IMR-90 (cell line): ENCODE results near the gene TSPO. TPM values are rescaled to one million over a fixed set of nuclear protein-coding genes. Genes with fewer than 3 reads are reported as not detected.

Experiments used
- ATAC-seq: fragments of 200-7000 bp; cut with Tn5 transposase; 2 replicates; pipeline ENCODE4 v1.9.1; 2020; ENCODE audit warnings: low read depth, mild to moderate bottlenecking, moderate library complexity
- BruUV-seq: library from RNA; stranded (reverse); fragments of 400-500 nt; replicated peaks from 2 replicates; lab custom pipeline; 2021; lab: Mats Ljungman, UMichigan
- CTCF ChIA-PET: fragments of 300-600 bp; formaldehyde crosslinking; extraction: SDS; loops from one replicate; lab custom pipeline; 2021; ENCODE audit warnings: antibody characterized with exemption; lab: Yijun Ruan, JAX
- POLR2A ChIA-PET: fragments of 300-600 bp; sonication (Branson Sonifier 250); formaldehyde crosslinking; loops from one replicate; lab custom pipeline; 2022; ENCODE audit warnings: antibody characterized with exemption; ENCODE audit not compliant: unreplicated experiment; lab: Charles Lee
- DNase-seq: peaks from one replicate; pipeline ENCODE4 v3.0.0; 2013
- H2AFZ ChIP-seq: replicated peaks from 2 replicates; pipeline ENCODE3; 2013; ENCODE audit warnings: low read length, mild to moderate bottlenecking; ENCODE audit not compliant: poor library complexity
- H2AK5ac ChIP-seq: 2 replicates; pipeline ENCODE4 v1.6.1; 2013; ENCODE audit warnings: low read depth, low read length, inconsistent platforms
- H2AK9ac ChIP-seq: replicated peaks from 2 replicates; pipeline ENCODE3; 2013; ENCODE audit warnings: mild to moderate bottlenecking, low read depth, low read length, moderate library complexity; ENCODE audit not compliant: poor library complexity
- H2BK120ac ChIP-seq: 2 replicates; pipeline ENCODE4 v1.6.1; 2013; ENCODE audit warnings: low read depth, low read length, inconsistent platforms
- H2BK15ac ChIP-seq: 3 replicates; pipeline ENCODE4 v1.6.1; 2013; ENCODE audit warnings: low read depth, low read length, inconsistent platforms
- H2BK20ac ChIP-seq: 2 replicates; pipeline ENCODE4 v1.6.1; 2013; ENCODE audit warnings: low read depth, mild to moderate bottlenecking, inconsistent platforms, low read length, moderate library complexity
- H2BK5ac ChIP-seq: 2 replicates; pipeline ENCODE4 v1.6.1; 2013; ENCODE audit warnings: mild to moderate bottlenecking, low read depth, low read length, inconsistent platforms; ENCODE audit not compliant: poor library complexity, severe bottlenecking
- H3K14ac ChIP-seq: replicated peaks from 2 replicates; pipeline ENCODE4 v1.6.1; 2013; ENCODE audit warnings: low read depth, low read length, inconsistent platforms
- H3K18ac ChIP-seq: 2 replicates; pipeline ENCODE4 v1.6.1; 2013; ENCODE audit warnings: low read depth, low read length, control low read depth
- H3K23ac ChIP-seq: 2 replicates; pipeline ENCODE4 v1.6.1; 2013; ENCODE audit warnings: low read depth, low read length, inconsistent platforms
- H3K27ac ChIP-seq: 2 replicates; pipeline ENCODE4 v1.5.1; 2013; ENCODE audit warnings: mild to moderate bottlenecking, control low read depth, low read length; ENCODE audit not compliant: insufficient read depth
- H3K27me3 ChIP-seq: 2 replicates; pipeline ENCODE4 v1.6.1; 2013; ENCODE audit warnings: low read length; ENCODE audit not compliant: control insufficient read depth, insufficient read depth
- H3K36me3 ChIP-seq: 2 replicates; pipeline ENCODE4 v1.6.1; 2013; ENCODE audit warnings: low read length, mixed read lengths; ENCODE audit not compliant: control insufficient read depth, insufficient read depth
- H3K4ac ChIP-seq: 2 replicates; pipeline ENCODE4 v1.6.1; 2013; ENCODE audit warnings: low read depth, low read length, inconsistent platforms
- H3K4me1 ChIP-seq: 2 replicates; pipeline ENCODE4 v1.6.1; 2013; ENCODE audit warnings: low read length, mixed read lengths; ENCODE audit not compliant: control insufficient read depth, insufficient read depth
- H3K4me2 ChIP-seq: 2 replicates; pipeline ENCODE4 v1.6.1; 2013; ENCODE audit warnings: low read depth, mild to moderate bottlenecking, control low read depth, low read length, moderate library complexity
- H3K4me3 ChIP-seq: 2 replicates; pipeline ENCODE4 v1.5.1; 2013; ENCODE audit warnings: low read depth, mild to moderate bottlenecking, control low read depth, low read length, moderate library complexity; ENCODE audit not compliant: insufficient read depth
- H3K56ac ChIP-seq: 2 replicates; pipeline ENCODE4 v1.6.1; 2013; ENCODE audit warnings: low read length, inconsistent platforms; ENCODE audit not compliant: insufficient read depth; ENCODE audit errors: extremely low read depth
- H3K79me1 ChIP-seq, 2 experiments: 2 replicates each; pipeline ENCODE4 v1.6.1; 2013; ENCODE audit warnings: low read length in 2 of 2, inconsistent platforms in 1 of 2, low read depth in 1 of 2
- H3K9ac ChIP-seq: 2 replicates; pipeline ENCODE4 v1.6.1; 2013; ENCODE audit warnings: low read depth, low read length, control low read depth
- H3K9me1 ChIP-seq: 2 replicates; pipeline ENCODE4 v1.6.1; 2013; ENCODE audit warnings: low read length, inconsistent platforms; ENCODE audit not compliant: insufficient read depth
- H3K9me3 ChIP-seq: 2 replicates; pipeline ENCODE4 v1.6.1; 2013; ENCODE audit warnings: low read length; ENCODE audit not compliant: control insufficient read depth, insufficient read depth
- H4K20me1 ChIP-seq: 2 replicates; pipeline ENCODE4 v1.6.1; 2013; ENCODE audit warnings: low read length, inconsistent platforms; ENCODE audit not compliant: insufficient read depth
- H4K5ac ChIP-seq: 2 replicates; pipeline ENCODE4 v1.6.1; 2013; ENCODE audit warnings: mild to moderate bottlenecking, low read depth, low read length, control low read depth
- H4K8ac ChIP-seq, 2 experiments: 2 replicates each; pipeline ENCODE4 v1.6.1; 2013; ENCODE audit warnings: low read depth in 2 of 2, low read length in 2 of 2, control low read depth in 1 of 2, inconsistent platforms in 1 of 2
- H4K91ac ChIP-seq: 2 replicates; pipeline ENCODE4 v1.6.1; 2013; ENCODE audit warnings: low read depth, low read length, inconsistent platforms; ENCODE audit not compliant: insufficient read depth
- BHLHE40 ChIP-seq: fragments of 150-350 bp; IDR thresholded peaks from 2 replicates; pipeline ENCODE4 v1.6.1; 2016; ENCODE audit warnings: mild to moderate bottlenecking, low read depth, low read length
- CEBPB ChIP-seq: IDR thresholded peaks from 2 replicates; pipeline ENCODE4 v1.6.1; 2012; ENCODE audit warnings: low read depth, low read length, improper control_type of control experiment
- CHD1 ChIP-seq: IDR thresholded peaks from 2 replicates; pipeline ENCODE4 v1.6.1; 2012; ENCODE audit warnings: low read depth, low read length, improper control_type of control experiment
- ELK1 ChIP-seq: fragments of 150-350 bp; IDR thresholded peaks from 2 replicates; pipeline ENCODE4 v1.6.1; 2016; ENCODE audit warnings: low read depth, mild to moderate bottlenecking, low read length, moderate library complexity, borderline replicate concordance
- FOS ChIP-seq: fragments of 150-350 bp; IDR thresholded peaks from 2 replicates; pipeline ENCODE4 v1.6.1; 2016; ENCODE audit warnings: low read depth, low read length
- NFE2L2 ChIP-seq: fragments of 150-350 bp; IDR thresholded peaks from 2 replicates; pipeline ENCODE4 v1.6.1; 2016; ENCODE audit warnings: low read depth, mild to moderate bottlenecking, low read length
- RAD21 ChIP-seq: IDR thresholded peaks from 2 replicates; pipeline ENCODE4 v1.6.1; 2012; ENCODE audit warnings: low read length, improper control_type of control experiment
- RFX5 ChIP-seq: IDR thresholded peaks from 2 replicates; pipeline ENCODE4 v1.8.0; 2012; ENCODE audit warnings: low read depth, mild to moderate bottlenecking, low read length, moderate library complexity
- SMC3 ChIP-seq: fragments of 150-350 bp; IDR thresholded peaks from 2 replicates; pipeline ENCODE4 v1.6.1; 2016; ENCODE audit warnings: low read depth, mild to moderate bottlenecking, antibody characterized with exemption, low read length, moderate library complexity
- dilution Hi-C: fragments of 300-500 bp; cut with HindIII; formaldehyde crosslinking; loops from one replicate; pipeline ENCODE4 v1.14.3; 2018; ENCODE audit warnings: low sequenced_read_pairs; ENCODE audit not compliant: unreplicated experiment
- in situ Hi-C: fragments of 300-500 bp; cut with MboI; formaldehyde crosslinking; loops from 3 replicates; pipeline ENCODE4 v1.14.3; 2019; ENCODE audit warnings: low sequenced_read_pairs, inconsistent platforms, mixed read lengths
- intact Hi-C: fragments of 100-400 bp; cut with micrococcal nuclease; formaldehyde crosslinking; loops from 2 replicates; pipeline ENCODE4 v1.10.0; 2022
- polyA plus RNA-seq, 3 experiments: library from polyadenylated mRNA; depleted of rRNA; stranded (reverse); fragments of >200 nt; gene quantifications; 2 replicates each; pipeline ENCODE4 v1.2.3, GENCODE V29; 2012; ENCODE audit warnings: low replicate concordance in 1 of 3
- total RNA-seq: library from RNA; depleted of rRNA; stranded (reverse); fragments of >200 nt; gene quantifications from 2 replicates; pipeline ENCODE4 v1.2.3, GENCODE V29; 2012
- TF ChIP-seq, protein P1 (sequence below): fragments of 150-350 bp; IDR thresholded peaks from 2 replicates; pipeline ENCODE4 v1.6.1; 2017; ENCODE audit warnings: mild to moderate bottlenecking, antibody characterized with exemption, low read length, low read depth

The TSPO gene
- total and polyA plus RNA-seq, 2 of the 4 experiments (the other 2 are of a cell fraction): 115 to 297 TPM

DNA sequence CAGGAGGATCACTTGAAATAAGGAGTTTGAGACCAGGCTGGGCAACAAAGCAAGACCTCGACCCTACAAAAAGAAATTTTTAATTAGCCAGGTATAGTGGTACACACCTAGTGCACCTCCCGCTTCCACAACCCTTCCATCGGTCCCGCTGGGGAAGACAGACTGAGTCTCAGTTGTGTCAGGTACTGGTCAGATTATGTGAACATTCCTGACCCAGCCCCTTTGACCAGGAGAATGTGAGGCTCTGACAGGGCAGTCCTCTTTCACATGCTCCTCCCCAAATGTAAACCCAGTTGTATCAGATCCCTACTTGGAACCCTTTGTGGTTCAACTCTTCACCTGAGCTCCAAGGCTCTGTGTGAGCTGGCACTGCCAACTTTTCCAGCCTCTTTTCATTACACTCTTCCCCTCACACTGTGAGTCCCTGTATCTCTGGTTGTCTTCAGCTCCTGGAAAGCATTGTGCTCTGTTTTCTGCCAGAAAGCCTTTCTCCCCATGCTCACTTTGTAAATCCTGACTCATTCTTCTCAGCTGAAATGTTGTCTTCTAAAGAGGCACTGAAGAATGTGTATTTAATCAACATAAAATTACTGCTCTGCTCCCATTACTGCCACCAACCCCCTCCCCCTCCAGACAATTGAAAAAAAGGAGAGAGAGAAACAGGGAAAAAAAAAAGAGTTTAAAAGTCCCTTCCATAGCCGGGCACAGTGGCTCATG is 37.6 kb downstream of the TSPO start (continued):
- no peak for TF ChIP-seq CEBPB
- TF ChIP-seq RAD21: no peak

GRCh38 chr22:43191831-43192230 is 40.5 kb downstream of the TSPO start:
- intact Hi-C loops: no loop called here
- CTCF ChIA-PET: no interaction called here
- no TSS peak for BruUV-seq

More at GRCh38 chr22:43191831-43192230, 40.5 kb downstream of the TSPO start:
- no peak overlapping the region for H3K4me3 ChIP-seq
- H3K79me1 ChIP-seq: no peaks in the 10 kb centered on the region
- no peak overlapping the region for H4K5ac ChIP-seq
- H2AK5ac ChIP-seq: no peak overlapping the region
- H3K27ac ChIP-seq: no peak overlapping the region
- no peak overlapping the region for H2AK9ac ChIP-seq
- no peak overlapping the region for H2BK120ac ChIP-seq
- H4K8ac ChIP-seq: no peak overlapping the region
- H3K27me3 ChIP-seq: peaks cover 10% of the 10 kb centered on the region
- no peak overlapping the region for H2BK5ac ChIP-seq
- no peak overlapping the region for H3K4me2 ChIP-seq
- H3K9ac ChIP-seq: no peak overlapping the region
- dilution Hi-C loops (no loop called here), in situ Hi-C loops (no loop called here)
- H3K18ac ChIP-seq: no peak overlapping the region
- DNase-seq: no peak
- no peaks in the 10 kb centered on the region for H3K36me3 ChIP-seq
- H4K20me1 ChIP-seq: no peaks in the 10 kb centered on the region
- no peak overlapping the region for H3K4ac ChIP-seq
- H3K23ac ChIP-seq: no peak overlapping the region
- no peak for ATAC-seq
- TF ChIP-seq, protein P1, sequence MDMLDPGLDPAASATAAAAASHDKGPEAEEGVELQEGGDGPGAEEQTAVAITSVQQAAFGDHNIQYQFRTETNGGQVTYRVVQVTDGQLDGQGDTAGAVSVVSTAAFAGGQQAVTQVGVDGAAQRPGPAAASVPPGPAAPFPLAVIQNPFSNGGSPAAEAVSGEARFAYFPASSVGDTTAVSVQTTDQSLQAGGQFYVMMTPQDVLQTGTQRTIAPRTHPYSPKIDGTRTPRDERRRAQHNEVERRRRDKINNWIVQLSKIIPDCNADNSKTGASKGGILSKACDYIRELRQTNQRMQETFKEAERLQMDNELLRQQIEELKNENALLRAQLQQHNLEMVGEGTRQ: no peak
- no peak for TF ChIP-seq BHLHE40
- no peak for TF ChIP-seq ELK1
- TF ChIP-seq RFX5: no peak
- no peak for TF ChIP-seq SMC3
- no peak for TF ChIP-seq FOS
- no peak for TF ChIP-seq CHD1
- no peak for TF ChIP-seq NFE2L2
- no peaks in the 10 kb centered on the region for H3K9me3 ChIP-seq
- peaks cover 6% of the 10 kb centered on the region for H3K4me1 ChIP-seq
- H3K14ac ChIP-seq: no peak overlapping the region
- H3K56ac ChIP-seq: no peak overlapping the region
- H4K91ac ChIP-seq: no peak overlapping the region
- no peak overlapping the region for H2BK20ac ChIP-seq
- no peak overlapping the region for H2AFZ ChIP-seq
- POLR2A ChIA-PET: no interaction called here
- H3K9me1 ChIP-seq: no peaks in the 10 kb centered on the region
- no peak overlapping the region for H2BK15ac ChIP-seq
